IPS DF 6.9 (cell line): ENCODE results near the gene NUDCD3.

Experiments
- DNase-seq: peaks from one replicate; pipeline ENCODE4 v3.0.0-alpha.2; 2013; ENCODE audit warnings: low read depth, low spot score
- H3K27ac ChIP-seq: one replicate; pipeline ENCODE4 v1.5.1; 2013; ENCODE audit warnings: low read length, control low read depth
- H3K27me3 ChIP-seq: 2 replicates; pipeline ENCODE4 v1.6.1; 2013; ENCODE audit warnings: mild to moderate bottlenecking, low read length; ENCODE audit not compliant: control insufficient read depth, insufficient read depth
- H3K36me3 ChIP-seq: 2 replicates; pipeline ENCODE4 v1.6.1; 2013; ENCODE audit warnings: low read length; ENCODE audit not compliant: control insufficient read depth, insufficient read depth
- H3K4me1 ChIP-seq: 2 replicates; pipeline ENCODE4 v1.6.1; 2013; ENCODE audit warnings: low read length; ENCODE audit not compliant: control insufficient read depth, insufficient read depth
- H3K4me3 ChIP-seq: 2 replicates; pipeline ENCODE4 v1.5.1; 2013; ENCODE audit warnings: mild to moderate bottlenecking, low read length
- H3K9me3 ChIP-seq: 2 replicates; pipeline ENCODE4 v1.6.1; 2013; ENCODE audit warnings: low read length, inconsistent platforms; ENCODE audit not compliant: control insufficient read depth, insufficient read depth
- WGBS: extraction: QIAGEN DNeasy Blood & Tissue Kit; methylation state at CpG from one replicate; pipeline ENCODE4 v1.1.7; 2013; ENCODE audit warnings: mixed read lengths, missing lambda C conversion rate; ENCODE audit not compliant: insufficient read length, insufficient coverage; 5-methylcytosine and 5-hydroxymethylcytosine counted together

NUDCD3 gene

DNA sequence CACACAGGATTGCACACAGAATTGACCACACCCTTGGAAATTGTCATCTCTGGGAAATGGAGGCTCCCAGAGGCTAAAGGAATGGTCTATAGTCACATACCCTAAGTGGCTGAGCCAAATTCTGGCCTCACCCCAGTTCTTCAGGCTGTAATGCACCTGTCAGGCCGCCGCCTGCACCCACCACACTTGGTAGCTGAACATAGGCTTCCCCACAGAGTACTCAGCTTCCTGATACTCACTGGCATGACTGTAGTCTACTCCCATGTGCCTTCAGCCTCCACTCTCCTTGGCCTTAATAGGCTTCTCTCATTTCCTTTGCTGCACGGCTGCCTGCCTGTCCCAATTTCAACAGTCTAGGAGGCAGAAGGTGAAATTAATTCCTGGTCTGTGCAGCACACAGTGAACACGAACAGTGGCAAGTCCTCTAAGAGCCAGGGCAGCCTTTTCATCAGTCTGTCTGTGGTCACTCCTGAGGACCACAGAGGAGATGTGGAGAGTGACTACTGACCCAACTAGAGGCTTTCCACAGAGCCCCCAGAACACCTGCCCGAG is 42.5 kb downstream of the NUDCD3 start:
- Histone ChIP-seq H3K27me3 (no peaks in the 10 kb centered on the region), H3K36me3 (no peaks in the 10 kb centered on the region), H3K27ac (no peak overlapping the region), H3K4me1 (peaks cover 2% of the 10 kb centered on the region; the same call in 1 of the 2 replicates), H3K9me3 (no peaks in the 10 kb centered on the region), H3K4me3 (no peak overlapping the region)
- no CpG with 5 or more reads among the region's 5 CpGs for whole genome bisulfite sequencing
- DNase-seq, result no peak

DNA sequence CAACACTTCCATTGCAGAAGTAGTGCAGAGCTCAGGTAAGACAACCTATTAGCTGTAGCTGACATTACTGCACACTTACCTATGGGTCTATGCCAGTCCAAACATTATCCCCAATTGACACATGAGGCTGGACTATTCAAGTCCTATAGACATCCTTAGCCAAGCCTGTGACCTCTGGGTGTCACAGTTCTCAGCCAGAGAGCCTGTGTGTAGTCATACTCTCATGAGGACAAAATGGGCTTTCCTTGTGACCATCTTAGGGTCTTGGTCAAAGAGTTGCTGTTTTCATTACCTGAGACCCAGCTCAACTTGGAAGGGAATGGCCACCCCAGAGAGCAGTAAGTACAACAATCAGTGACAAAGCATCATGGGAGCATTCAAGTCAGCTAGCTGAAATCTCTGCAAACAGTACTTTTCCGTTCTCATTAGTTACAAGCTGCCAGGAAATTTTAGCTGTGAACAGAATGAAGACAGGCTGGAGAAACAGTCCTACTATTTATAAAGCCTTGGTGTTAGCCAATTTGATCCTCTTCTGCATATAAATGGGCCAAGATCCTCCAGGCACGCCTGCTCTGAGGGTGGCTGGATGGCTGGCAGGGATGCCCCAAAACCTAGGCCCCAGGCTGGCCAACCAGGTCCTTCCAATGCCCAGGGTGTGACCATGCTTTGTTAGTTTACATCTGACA is 44.3 kb downstream of the NUDCD3 start:
- Histone ChIP-seq H3K9me3 (no peaks in the 10 kb centered on the region), H3K4me1 (peaks cover 2% of the 10 kb centered on the region; the same call in 1 of the 2 replicates), H3K36me3 (no peaks in the 10 kb centered on the region), H3K27me3 (no peaks in the 10 kb centered on the region), H3K27ac (no peak overlapping the region), H3K4me3 (no peak overlapping the region)
- WGBS, result no CpG with 5 or more reads among the region's 2 CpGs
- DNase-seq, result no peak

DNA sequence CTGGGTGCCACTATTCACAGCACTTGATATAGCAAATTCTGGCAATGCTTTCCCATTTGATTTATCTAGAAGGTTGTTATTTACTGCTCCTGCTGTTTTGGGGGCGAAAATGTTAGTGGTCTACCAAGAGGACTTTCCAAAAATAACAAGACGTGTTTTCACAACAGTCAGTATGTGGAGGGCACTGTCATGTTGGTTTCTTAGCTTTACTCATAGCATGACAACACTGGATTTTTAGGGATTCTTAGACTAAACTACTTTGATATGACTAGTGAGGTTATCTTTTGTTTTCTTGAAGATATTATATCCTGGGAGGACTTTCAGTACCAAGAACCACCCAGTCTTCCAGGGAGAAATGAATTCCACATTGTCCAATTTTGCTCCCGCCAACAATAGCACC is 49.4 kb downstream of the NUDCD3 start:
- no peaks in the 10 kb centered on the region for H3K36me3 ChIP-seq
- peaks cover under 1% of the 10 kb centered on the region; the same call in 1 of the 2 replicates for H3K4me1 ChIP-seq
- no peak overlapping the region for H3K4me3 ChIP-seq
- H3K27me3 ChIP-seq, result no peaks in the 10 kb centered on the region
- H3K27ac ChIP-seq, result no peak overlapping the region
- DNase-seq, result no peak
- no peaks in the 10 kb centered on the region for H3K9me3 ChIP-seq
- no CpG with 5 or more reads among the region's 3 CpGs for WGBS

DNA sequence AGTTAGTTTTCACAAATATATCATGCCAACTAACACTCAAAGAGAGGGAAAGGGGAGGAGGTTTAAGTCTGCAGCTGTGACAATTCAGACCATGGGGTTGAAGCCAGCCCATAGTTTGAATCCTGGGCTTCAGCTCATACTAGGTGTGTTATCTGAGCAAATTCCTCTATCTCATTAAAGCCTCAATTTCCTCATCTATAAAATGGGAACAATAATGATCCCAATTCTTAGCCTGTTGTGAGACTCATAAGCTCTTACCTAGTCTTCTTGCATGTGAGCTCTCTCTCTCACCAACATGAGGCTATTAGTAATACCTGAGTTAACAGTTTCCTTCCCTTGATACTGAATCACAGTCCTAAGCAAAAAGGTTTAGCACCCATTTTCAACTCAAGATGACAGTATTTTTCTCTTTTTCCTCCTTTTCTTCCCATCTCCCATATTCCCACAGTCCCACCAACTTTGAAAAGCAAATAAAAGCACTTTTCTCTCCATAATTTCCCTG is 49.8 kb downstream of the NUDCD3 start:
- DNase-seq, result no peak

DNA sequence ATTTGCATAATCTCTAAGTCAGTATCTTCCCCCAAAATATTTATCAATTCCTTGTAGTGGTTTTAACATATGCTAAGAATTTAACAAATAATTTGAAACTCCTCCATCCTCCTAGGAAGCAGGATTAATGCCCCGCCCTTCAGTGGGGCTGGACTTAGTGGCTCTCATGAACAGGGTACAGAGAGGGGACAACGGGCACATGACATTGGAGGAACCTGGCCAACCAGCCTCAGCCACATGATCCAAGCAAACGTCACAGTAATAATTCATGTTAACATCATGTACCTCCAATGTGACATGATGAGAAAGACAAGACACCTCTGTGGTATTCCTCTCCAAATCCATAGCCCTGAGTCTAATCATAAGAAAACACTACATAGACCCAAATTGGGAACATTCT is 50.5 kb downstream of the NUDCD3 start:
- Histone ChIP-seq H3K4me1 (no peaks in the 10 kb centered on the region), H3K27ac (no peak overlapping the region), H3K36me3 (no peaks in the 10 kb centered on the region), H3K9me3 (no peaks in the 10 kb centered on the region), H3K4me3 (no peak overlapping the region), H3K27me3 (no peaks in the 10 kb centered on the region)
- DNase-seq, result no peak
- WGBS, result no CpG with 5 or more reads among the region's 3 CpGs

More for the DNA sequence above, 49.8 kb downstream of the NUDCD3 start:
- Histone ChIP-seq H3K36me3 (no peaks in the 10 kb centered on the region), H3K4me1 (no peaks in the 10 kb centered on the region), H3K9me3 (no peaks in the 10 kb centered on the region), H3K4me3 (no peak overlapping the region), H3K27ac (no peak overlapping the region), H3K27me3 (no peaks in the 10 kb centered on the region)

DNA sequence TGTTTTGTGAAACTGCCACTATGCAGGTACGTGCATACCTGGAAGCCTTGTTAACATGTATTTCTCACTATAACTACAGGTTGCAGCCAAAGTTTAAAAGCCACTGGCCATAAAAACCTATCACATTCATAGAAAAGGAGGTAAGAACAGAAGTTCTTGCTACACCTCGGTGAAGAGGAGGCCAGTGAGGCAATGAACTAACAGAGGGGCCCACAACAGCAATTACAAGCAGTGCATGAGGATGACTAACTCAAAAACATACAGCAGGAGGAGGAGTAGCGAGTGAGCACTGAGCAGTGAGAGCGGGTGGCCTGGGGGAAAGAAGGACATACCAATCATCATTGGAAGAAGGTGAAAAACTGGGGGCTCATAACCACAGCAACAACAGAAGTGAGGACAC is 51.6 kb downstream of the NUDCD3 start:
- Histone ChIP-seq H3K9me3 (no peaks in the 10 kb centered on the region), H3K4me3 (no peak overlapping the region), H3K27me3 (no peaks in the 10 kb centered on the region), H3K27ac (no peak overlapping the region), H3K36me3 (no peaks in the 10 kb centered on the region), H3K4me1 (no peaks in the 10 kb centered on the region)
- no CpG with 5 or more reads among the region's 4 CpGs for WGBS
- no peak for DNase-seq

DNA sequence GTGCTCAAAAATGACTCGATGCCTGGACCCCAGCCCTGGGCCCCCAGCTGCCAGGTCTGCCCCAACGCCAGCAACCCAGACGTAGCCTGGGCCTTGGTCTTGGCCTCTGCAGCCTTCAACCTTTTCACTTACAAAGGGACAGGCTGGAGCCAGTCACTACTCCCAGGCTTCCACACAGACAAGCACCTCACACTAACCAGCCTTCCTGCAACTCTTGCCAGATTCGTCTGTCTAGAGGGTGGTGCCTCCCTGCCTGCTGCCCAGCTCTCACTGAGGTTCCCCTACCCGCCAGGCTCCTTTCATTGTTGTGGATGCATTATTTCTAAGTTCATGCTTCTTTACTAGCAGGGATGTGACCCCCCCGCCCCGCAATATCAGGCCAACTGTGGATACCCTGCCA is 56.3 kb downstream of the NUDCD3 start:
- H3K36me3 ChIP-seq, result peaks cover 3% of the 10 kb centered on the region; the same call in 1 of the 2 replicates
- no CpG with 5 or more reads among the region's 7 CpGs for WGBS
- no peaks in the 10 kb centered on the region for H3K9me3 ChIP-seq
- H3K4me3 ChIP-seq, result no peak overlapping the region
- H3K4me1 ChIP-seq, result no peaks in the 10 kb centered on the region
- H3K27me3 ChIP-seq, result no peaks in the 10 kb centered on the region
- no peak overlapping the region for H3K27ac ChIP-seq
- no peak for DNase-seq

DNA sequence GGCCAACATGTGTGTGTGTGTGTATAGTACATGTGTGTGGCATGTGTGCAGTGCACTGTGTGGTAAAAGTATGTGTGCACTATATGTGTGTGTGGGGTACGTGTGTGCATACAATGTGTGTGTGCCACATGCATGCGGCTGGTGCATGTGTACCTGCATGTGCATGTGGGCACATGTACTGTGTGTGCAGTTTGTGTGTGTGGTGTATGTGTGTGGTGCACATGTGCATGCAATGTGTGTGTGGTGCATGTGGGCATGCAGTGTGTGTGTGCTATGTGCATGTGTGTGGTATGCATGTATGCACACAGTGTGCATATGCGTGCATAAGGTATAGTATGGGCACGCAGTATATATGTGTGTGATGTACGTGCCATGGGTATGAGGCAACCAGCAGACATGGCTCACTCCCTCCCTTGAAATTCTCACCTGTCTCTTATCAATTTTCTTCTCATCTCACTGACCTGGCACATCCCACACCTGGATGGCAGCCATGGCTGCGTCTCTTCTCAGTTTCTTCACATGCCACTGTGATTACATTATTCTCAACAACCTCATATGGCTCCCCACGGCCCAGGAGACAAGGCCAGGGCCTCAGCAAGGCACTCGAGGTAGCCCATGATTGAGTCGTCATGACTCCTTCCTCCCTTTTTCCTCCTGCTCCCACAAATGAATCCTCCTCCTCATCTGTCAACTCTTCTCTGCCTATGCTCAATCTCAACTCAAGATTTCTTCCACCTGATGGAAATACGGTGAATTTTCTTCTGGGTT is 57.0 kb downstream of the NUDCD3 start:
- peaks cover 3% of the 10 kb centered on the region; the same call in 1 of the 2 replicates for H3K36me3 ChIP-seq
- no peak for DNase-seq
- no peak overlapping the region for H3K27ac ChIP-seq
- no CpG with 5 or more reads among the region's 10 CpGs for WGBS
- H3K27me3 ChIP-seq, result no peaks in the 10 kb centered on the region
- no peak overlapping the region for H3K4me3 ChIP-seq
- H3K4me1 ChIP-seq, result no peaks in the 10 kb centered on the region
- H3K9me3 ChIP-seq, result no peaks in the 10 kb centered on the region

DNA sequence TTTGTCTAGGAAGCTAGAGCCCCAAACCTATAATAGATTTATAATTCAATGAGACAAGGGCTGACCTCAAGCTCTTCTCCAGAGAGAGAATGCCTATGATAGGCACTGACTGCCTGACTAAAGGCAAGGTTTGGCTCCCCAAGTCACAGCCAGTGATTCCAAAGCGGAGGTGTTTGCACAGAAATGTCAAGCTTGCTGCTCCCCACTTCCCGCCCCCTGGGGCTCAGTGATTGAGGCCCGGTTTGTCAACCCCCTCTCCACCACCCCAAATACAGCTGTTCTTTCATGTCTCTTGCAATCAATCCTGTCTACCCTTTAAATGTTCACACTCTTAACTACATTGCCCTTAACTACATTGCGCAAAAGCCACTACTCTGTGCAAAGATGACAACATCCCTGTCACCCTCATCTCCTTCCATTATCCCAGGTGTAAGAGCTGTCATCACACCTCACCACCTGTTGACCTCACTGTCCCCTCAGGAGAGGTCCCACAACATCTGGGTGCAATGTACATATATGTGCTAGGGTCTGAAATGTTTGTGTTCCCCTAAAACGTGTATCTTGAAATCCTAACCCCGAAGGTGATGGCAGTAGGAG is 58.0 kb downstream of the NUDCD3 start:
- Histone ChIP-seq H3K9me3 (no peaks in the 10 kb centered on the region), H3K27ac (no peak overlapping the region), H3K27me3 (no peaks in the 10 kb centered on the region), H3K4me3 (no peak overlapping the region), H3K4me1 (no peaks in the 10 kb centered on the region), H3K36me3 (peaks cover 3% of the 10 kb centered on the region; the same call in 1 of the 2 replicates)
- WGBS, result no CpG with 5 or more reads among the region's 6 CpGs
- DNase-seq, result no peak

DNA sequence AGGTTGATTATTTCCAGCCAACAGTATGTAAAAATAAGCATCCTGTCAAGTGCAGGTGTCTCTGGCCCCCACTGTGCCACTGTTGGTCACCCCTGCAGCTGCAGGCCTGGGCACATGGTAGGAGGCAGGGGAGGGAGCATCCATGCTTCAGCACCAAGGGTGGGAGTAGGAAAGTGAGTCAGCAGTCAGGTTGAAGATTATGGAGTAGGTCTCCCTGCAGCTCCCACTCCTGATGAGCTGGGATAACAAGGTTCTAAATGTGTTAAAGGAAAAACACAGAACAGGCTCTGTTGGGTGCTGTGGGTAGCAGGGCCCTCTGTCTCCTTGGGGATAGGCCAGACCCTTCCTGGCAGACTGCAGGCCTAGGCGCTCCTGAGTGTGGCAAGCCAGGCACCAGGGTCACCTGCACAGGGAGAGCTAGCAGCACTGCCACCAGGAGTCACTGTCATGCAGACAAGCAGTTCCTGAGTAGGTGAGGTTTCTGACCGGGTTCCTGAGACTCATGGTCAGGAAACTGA is 59.3 kb downstream of the NUDCD3 start:
- Histone ChIP-seq H3K4me3 (no peak overlapping the region), H3K36me3 (peaks cover 3% of the 10 kb centered on the region; the same call in 1 of the 2 replicates), H3K4me1 (no peaks in the 10 kb centered on the region), H3K27ac (no peak overlapping the region), H3K9me3 (no peaks in the 10 kb centered on the region), H3K27me3 (no peaks in the 10 kb centered on the region)
- DNase-seq, result peak; percentile 20
- no CpG with 5 or more reads among the region's 2 CpGs for WGBS
